CD4-positive, alpha-beta T cell treated with Interferon alpha-2 for 1 hour (primary cell): ENCODE data around the gene NOB1.

ENCODE experiments used
- DNase-seq, 2 donors: peaks; one replicate each; pipeline ENCODE4 v3.0.0-alpha.2; 2020 to 2022

The NOB1 gene

GRCh38 chr16:69718111-69718764, 36.5 kb downstream of the NOB1 start:
- DNase-seq: no peak

GRCh38 chr16:69717066-69717465, 37.7 kb downstream of the NOB1 start:
- DNase-seq: no peak

- DNase-seq: no peak
Measured at GRCh38 chr16:69712914-69713581, 41.7 kb downstream of the NOB1 start.

- no peak for DNase-seq
Measured at GRCh38 chr16:69712277-69712676, 42.4 kb downstream of the NOB1 start.

GRCh38 chr16:69711115-69711740, 43.5 kb downstream of the NOB1 start:
- DNase-seq: no peak

GRCh38 chr16:69709456-69710084, 45.2 kb downstream of the NOB1 start:
- peak in 1 of 2 donors; percentile 74 for DNase-seq

- no peak for DNase-seq
Measured at GRCh38 chr16:69707920-69708683, 46.6 kb downstream of the NOB1 start.

- DNase-seq: no peak
Measured at GRCh38 chr16:69706975-69707340, 47.8 kb downstream of the NOB1 start.

- DNase-seq: no peak
Measured at GRCh38 chr16:69706256-69706974, 48.3 kb downstream of the NOB1 start.

GRCh38 chr16:69703638-69704037, 51.1 kb downstream of the NOB1 start:
- no peak for DNase-seq

GRCh38 chr16:69701866-69702265, 52.9 kb downstream of the NOB1 start:
- no peak for DNase-seq

- no peak for DNase-seq
Measured at GRCh38 chr16:69701452-69701851, 53.3 kb downstream of the NOB1 start.

- DNase-seq: no peak
Measured at GRCh38 chr16:69699915-69700314, 54.8 kb downstream of the NOB1 start.

- no peak for DNase-seq
Measured at GRCh38 chr16:69698404-69698803, 56.3 kb downstream of the NOB1 start.

GRCh38 chr16:69693916-69694315, 60.8 kb downstream of the NOB1 start:
- no peak for DNase-seq

- DNase-seq: no peak
Measured at GRCh38 chr16:69691980-69692911, 62.5 kb downstream of the NOB1 start.
